ENCODE measurements around the gene VSIG8.
"Not testable (repeated sequence)": the region's sequence is repeated elsewhere in the genome, so short reads cannot be mapped to it uniquely, and the experiment has no call there.

VSIG8 gene

GRCh38 chr1:159862557-159862956 lies at the start of gene VSIG8:
Gene VSIG8, minus strand, starts transcription at chr1:159862657. Its CDS starts 136 bp downstream, at chr1:159862521.
- no peak for DNase-seq (ENCODE audit: low spot score)

- peak; percentile 35 for DNase-seq (ENCODE audit: low spot score)
Observed at GRCh38 chr1:159911326-159912070, 49.0 kb upstream of the VSIG8 start.

- DNase-seq (ENCODE audit: low spot score): no peak
Observed at GRCh38 chr1:159908031-159908940, 45.8 kb upstream of the VSIG8 start.

GRCh38 chr1:159906960-159907359 lies 44.5 kb upstream of the VSIG8 start:
- no peak for DNase-seq (ENCODE audit: low spot score)

GRCh38 chr1:159904036-159904435 lies 41.6 kb upstream of the VSIG8 start:
- DNase-seq (ENCODE audit: low spot score): not testable (repeated sequence)

GRCh38 chr1:159902541-159902940 lies 40.1 kb upstream of the VSIG8 start:
- DNase-seq (ENCODE audit: low spot score): no peak

- DNase-seq (ENCODE audit: low spot score): no peak
Observed at GRCh38 chr1:159900755-159901360, 38.4 kb upstream of the VSIG8 start.

GRCh38 chr1:159900086-159900680 lies 37.7 kb upstream of the VSIG8 start, which contains the start of gene CFAP45:
Gene CFAP45, minus strand, starts transcription at chr1:159900165. Its CDS starts 67 bp downstream, at chr1:159900098.
- DNase-seq (ENCODE audit: low spot score): peak; percentile 35

- not testable (repeated sequence) for DNase-seq (ENCODE audit: low spot score)
Observed at GRCh38 chr1:159899634-159900033, 37.2 kb upstream of the VSIG8 start.

GRCh38 chr1:159898527-159898926 lies 36.1 kb upstream of the VSIG8 start:
- DNase-seq (ENCODE audit: low spot score): no peak

GRCh38 chr1:159897962-159898361 lies 35.5 kb upstream of the VSIG8 start:
- DNase-seq (ENCODE audit: low spot score): no peak

GRCh38 chr1:159896546-159896930 lies 34.1 kb upstream of the VSIG8 start:
- DNase-seq (ENCODE audit: low spot score): no peak

GRCh38 chr1:159895836-159896545 lies 33.5 kb upstream of the VSIG8 start:
- DNase-seq (ENCODE audit: low spot score): no peak

- DNase-seq (ENCODE audit: low spot score): no peak
Observed at GRCh38 chr1:159895286-159895685, 32.8 kb upstream of the VSIG8 start.

GRCh38 chr1:159892944-159893343 lies 30.5 kb upstream of the VSIG8 start:
- DNase-seq (ENCODE audit: low spot score): no peak

GRCh38 chr1:159891275-159892157 lies 29.1 kb upstream of the VSIG8 start:
- DNase-seq (ENCODE audit: low spot score): peak; percentile 84

- DNase-seq (ENCODE audit: low spot score): no peak
Observed at GRCh38 chr1:159890390-159890789, 27.9 kb upstream of the VSIG8 start.

- DNase-seq (ENCODE audit: low spot score): peak; percentile 28
Observed at GRCh38 chr1:159889821-159890252, 27.4 kb upstream of the VSIG8 start.

GRCh38 chr1:159889202-159889601 lies 26.7 kb upstream of the VSIG8 start:
- DNase-seq (ENCODE audit: low spot score): no peak

GRCh38 chr1:159884296-159884695 lies 21.8 kb upstream of the VSIG8 start:
- DNase-seq (ENCODE audit: low spot score): no peak

Data from CD4-positive, alpha-beta T cell treated with Interleukin-2 at 100 ng/mL for 4 hours (primary cell).